Effector CD4-positive, alpha-beta T cell (primary cell): Measurements from ENCODE around the gene DENND1B.
"Not testable (repeated sequence)": the region's sequence is repeated elsewhere in the genome, so short reads cannot be mapped to it uniquely, and the experiment has no call there.

Source experiments
- DNase-seq: peaks from one replicate; pipeline ENCODE4 v3.0.0-alpha.2; 2020

DENND1B gene

DNA sequence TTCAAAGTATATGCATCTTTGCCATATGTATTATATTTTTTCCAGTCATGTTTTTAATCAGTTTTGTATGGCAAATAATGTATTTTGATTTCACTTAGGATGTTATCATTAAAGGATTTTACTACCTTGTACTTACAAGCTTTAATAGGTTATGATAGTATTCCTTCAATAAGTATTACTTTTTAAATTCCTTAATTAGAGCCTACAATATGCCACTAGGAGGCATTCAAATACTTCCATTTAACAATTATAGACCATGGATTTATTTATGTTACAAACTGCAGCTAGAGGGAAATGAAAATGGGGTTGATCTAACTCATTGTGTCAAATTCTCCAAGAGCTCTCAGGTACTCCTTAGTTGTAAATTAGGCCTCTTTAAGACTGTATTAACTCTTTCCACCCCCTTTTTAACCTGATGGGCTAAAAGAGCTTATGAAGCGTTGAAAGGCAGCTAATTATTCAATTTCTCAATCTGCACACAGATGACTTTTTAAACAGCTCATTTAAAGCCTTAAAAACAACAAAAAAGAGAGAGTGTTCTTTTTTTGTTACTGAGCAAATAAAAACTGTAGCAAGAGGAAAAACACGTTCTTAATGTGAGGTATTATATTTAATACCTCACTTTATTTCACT lies 156.2 kb downstream of the DENND1B start:
- DNase-seq, result no peak

DNA sequence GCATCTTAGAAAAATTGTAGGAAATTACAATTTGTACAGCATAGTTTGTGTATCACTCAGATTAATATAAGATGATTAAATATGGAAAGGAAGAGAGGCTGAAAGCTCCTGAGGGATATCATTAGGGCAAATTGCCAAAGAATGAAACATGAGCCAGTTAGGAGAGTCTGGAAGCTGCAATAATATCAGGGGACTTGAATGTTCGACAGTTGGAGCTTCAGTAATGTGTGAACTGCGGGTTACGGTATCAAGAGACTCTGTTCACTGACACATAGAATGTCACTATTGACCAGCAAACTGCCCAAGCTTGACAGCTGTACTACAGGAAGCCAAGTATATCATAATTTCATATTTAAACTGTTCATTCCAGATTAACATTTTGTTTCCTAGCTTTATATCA lies 157.2 kb downstream of the DENND1B start:
- DNase-seq, result no peak

DNA sequence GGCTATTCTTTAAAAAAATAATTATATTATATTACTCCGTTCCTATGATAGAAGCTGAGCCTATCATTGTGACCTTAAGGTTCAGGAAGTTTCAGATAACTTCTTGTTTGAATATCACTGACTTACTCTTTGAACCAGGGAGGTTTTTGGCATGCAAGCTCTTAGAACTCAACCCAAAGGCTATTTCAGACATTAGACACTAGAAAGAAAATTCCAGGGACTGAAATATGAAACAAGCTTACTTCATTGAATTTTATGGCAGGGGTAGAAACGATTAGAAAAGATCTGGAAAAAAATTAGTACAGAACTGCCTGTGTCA lies 159.6 kb downstream of the DENND1B start:
- no peak for DNase-seq

DNA sequence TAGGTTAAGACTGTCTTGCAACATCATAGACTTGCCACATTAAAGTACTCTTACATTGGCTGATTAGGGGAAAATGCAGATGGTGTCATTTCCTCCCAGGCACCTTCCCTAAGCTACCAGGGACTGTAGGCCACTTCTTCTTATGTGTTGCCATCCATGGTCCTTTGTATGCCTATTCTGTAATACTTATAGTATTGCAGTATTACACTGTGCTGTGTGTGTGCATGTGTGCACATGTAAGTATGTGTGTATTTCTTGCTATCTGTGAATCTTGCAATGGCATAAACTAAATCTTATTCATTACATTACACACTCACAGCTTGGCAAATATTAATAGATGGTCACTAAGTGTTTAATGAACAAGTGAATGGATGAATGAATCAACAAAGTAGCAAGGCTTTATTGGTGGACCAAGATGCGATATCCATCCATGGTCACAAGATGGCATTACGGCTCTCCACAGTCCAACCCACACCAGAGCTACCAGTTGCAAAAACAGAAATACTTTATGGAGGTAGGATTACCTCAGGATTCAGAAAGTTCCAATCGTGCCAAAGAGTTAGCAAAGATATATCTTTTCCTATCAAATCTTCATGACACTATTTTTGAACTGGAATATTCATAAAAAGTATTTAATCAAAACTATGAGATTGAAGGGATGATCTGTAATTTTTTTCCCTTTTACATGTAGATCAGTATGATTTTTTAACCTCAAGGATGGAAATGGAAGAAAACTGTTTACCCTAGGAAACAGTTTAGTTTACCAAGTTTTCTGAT lies 160.2 kb downstream of the DENND1B start:
- DNase-seq, result peak; percentile 3

DNA sequence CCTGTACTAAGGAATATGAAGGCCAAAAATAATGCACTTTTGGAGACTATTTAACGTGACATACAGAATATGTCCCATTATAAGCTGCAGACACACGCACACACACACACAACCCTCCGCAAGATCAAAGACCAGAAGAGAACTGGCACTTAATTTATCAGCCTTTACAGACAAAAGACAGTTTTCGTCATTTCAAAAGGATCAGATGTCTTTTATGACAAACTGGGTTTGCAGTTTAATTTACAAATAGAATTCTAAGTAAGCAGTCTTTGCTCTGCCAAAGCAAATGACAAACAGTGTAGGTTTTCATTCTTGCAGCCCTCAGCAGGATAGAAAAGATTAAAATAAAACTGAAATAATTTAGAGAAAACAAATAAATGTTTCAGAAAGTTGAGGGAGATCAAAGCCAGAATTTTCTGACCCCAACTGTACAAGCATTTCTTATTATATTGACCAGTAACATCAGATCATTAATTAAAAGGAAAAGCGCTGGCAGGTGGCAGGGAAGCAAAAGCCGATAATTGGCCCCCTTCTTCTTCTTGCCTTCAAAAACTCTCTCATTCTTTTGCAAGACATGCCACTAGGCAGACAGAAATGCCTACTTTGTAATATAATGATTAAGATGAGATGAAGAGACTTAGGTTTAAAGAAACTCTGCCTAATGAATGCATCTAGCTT lies 169.0 kb downstream of the DENND1B start:
- no peak for DNase-seq

DNA sequence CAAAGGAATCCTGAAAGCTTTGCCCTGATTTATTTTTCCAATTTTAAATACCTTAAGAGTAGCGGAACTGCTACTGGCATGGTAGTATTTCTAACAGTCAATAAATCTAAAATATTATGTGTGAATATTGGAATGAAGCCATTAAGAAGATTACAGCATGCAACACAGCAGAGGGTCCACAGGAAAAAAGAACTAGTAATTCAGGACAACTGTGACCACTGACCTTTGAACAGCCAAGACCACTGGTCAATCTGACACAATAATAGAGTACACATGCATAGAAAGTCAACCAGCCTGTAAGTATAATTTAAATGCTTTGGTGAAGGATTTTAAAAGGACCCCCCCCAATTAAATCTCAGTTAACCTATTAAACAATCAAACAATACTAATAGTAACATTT lies 171.0 kb downstream of the DENND1B start:
- no peak for DNase-seq

DNA sequence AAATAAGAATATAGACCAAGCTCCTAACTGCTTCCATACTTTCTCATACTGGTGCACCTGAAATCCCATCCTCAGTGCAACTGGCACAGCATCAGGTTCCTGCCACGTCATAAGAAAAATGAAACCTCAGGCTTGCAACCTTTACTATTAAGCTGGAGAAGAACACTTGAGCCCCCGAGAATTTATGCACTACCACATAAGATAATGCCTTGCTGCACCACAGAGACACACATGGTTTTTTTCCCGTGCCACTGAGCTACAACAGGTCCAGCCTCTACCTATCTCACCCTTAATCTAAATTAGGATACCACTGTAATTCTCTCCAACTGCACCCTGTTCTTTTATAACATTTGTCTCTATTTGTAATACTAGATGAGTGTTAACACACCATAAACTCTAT lies 174.5 kb downstream of the DENND1B start:
- DNase-seq, result no peak

DNA sequence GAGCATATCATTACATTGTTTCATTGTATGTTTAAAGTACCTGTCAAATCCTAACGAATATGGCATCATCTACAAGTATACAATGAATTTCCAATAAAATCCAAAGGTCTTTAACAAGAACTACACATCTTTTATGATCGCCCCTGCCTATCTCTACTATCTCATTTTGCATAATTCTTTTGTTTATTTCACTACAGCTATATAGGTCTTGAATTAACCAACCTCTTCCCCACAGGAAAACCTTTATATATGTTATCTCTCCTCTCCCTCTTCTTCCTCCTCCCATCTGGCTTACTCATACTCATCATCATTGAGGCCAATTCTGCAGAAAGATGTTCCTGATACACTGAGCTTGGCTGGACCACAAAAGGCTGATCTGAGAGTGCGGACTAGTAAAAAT lies 175.5 kb downstream of the DENND1B start:
- no peak for DNase-seq

DNA sequence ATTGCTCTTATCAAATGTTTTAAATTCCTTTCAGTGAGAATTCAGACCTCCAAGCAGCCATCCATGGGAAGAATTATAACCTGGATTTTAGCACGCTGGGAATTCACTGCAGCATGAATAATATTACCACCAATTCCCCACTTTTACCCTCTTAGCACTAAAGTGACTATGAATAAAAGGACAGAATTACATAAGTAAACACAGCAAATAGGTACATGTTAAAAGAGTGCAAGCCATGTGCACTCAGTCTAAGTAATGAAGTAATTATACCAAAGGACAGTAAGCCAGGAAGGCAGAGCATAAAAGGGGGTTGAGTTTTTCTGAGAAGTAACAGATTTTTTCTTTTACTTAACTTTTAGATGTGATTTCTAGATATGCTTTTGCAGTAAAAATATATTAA lies 176.3 kb downstream of the DENND1B start:
- DNase-seq, result no peak

DNA sequence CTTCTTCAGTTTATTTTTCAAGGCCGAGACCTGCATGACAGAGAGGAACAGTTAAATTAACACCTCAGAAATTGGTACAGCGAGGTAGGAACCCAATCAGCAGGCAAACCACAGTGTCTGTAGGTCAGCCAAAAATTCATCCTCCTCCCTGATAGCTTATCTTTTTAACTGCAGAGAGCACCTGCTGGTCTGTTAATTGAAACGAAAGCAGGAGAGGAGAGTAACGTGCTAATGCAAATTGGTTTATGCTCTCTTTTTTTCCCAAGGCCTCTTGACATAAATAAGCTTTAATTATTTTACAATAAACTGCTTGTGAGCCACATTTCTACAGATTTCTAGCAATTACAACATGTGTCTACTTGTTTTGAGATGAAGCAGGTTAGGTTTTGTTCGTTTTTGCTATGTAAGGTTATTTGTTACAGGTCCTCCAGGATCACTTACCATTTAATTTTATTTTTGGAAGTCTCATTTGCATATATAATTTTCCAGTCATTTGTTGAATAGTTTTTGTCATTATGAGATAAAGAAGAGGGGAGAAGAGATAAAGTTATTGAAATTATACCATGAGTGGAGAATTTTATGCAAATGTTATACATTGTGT lies 179.9 kb downstream of the DENND1B start:
- DNase-seq, result no peak

DNA sequence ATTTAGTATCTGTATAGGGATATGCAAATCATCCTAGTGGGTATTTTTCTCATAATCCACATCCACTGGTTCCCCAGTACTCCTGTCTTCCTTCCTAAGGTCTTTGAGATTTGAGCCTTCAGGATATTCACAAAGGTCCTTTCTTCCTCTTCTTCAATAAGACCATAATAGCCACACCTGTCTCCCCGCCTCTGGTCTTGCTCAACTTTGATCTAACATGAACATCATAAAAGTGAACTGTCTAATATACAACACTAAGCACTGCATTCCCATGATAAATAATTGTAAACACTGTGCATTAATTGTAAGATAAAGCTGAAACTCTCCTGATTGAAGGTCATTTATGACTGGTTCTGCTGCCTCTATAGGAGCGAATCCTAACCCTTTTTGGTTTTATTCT lies 184.6 kb downstream of the DENND1B start:
- no peak for DNase-seq

DNA sequence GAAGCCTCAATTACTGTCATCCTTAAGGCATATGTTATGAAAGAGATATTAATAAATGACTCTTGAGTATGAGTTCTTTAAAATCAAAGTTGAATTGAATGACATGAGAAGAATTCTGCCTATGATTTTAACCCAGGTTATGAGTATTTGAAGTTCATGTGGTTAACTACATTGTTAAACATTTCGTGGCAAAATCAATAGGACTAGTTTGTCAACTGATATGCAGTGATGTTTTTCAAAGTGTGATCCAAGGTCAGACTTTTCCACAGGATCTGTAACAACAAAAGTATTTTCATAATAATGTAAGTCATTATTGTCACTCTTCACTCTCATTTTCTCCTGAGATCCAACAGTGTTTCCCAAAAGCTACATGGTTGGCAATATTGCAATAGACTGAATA lies 189.5 kb downstream of the DENND1B start:
- DNase-seq, result no peak

DNA sequence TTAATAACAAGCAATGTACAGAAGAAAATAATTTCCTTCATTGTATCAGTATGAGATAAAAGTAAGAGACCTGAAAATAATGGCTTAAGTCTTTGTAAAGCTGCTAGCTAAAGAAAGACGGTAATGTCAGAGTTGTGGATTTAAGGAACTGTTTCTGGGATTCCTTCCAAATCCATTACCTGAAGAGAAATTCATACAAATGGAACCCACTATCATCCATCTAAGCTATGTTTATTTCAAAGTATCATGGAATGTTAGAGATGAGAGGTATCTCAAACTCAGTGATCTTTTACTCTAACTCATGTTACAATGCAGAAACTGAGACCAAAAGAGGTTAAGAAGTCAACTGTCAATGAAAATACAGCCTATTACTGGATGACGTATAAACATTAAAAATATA lies 197.7 kb downstream of the DENND1B start:
- no peak for DNase-seq

DNA sequence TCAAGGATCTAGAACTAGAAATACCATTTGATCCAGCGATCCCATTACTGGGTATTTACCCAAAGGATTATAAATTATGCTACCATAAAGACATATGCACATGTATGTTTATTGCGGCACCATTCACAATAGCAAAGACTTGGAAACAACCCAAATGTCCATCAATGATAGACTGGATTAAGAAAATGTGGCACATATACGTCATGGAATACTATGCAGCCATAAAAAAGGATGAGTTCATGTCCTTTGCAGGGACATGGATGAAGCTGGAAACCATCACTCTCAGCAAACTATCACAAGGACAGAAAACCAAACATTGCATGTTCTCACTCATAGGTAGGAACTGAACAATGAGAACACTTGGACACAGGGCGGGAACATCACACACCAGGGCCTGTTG lies 199.7 kb downstream of the DENND1B start:
- DNase-seq, result not testable (repeated sequence)

DNA sequence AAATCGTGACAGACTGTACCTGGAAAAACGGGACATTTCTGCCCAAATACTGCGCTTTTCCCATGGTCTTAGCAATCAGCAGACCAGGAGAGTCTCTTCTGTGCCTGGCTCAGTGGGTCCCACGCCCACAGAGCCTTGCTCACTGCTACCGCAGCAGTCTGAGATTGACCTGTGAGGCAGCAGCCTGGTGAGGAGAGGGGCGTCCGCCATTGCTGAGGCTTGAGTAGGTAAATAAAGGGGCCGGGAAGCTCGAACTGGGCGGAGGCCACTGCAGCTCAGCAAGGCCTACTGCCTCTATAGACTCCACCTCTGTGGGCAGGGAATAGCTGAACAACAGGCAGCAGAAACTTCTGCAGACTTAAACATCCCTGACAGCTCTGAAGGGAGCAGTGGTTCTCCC lies 203.1 kb downstream of the DENND1B start:
- no peak for DNase-seq

DNA sequence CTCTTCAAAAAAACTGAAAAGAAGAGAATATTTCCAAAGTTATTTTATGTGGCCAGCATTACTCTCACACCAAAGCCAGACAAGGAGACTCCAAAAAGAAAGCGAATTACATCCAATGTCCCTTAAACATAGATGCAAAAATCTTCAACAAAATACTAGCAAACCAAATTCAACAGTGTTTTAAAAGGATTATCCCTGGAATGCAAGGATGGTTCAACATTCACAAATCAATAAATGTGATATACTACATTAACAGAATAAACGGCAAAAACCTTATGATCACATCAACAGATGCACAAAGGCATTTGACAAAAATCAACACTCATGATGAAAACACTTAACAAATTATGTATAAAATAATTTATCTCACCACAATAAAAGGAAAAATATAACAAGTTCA lies 207.8 kb downstream of the DENND1B start:
- DNase-seq, result no peak

DNA sequence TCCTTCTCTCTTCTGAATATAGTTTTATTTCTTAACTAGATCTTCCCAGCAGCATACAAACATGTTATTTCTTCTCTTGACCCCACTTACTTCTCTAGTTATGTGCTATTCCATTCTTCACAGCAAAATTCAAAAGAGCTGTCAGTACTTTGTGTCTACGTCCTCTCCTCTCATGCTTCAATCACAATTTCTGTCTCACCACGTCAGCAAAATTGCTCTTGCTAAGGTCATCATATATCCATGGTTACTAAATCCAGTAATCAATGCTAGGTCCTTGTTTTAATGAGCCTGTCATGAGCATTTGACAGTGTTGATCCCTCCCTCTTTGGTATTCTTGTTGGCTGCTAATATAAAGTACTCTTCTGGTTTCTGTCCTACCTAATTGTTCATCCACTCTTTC lies 214.2 kb downstream of the DENND1B start:
- no peak for DNase-seq

DNA sequence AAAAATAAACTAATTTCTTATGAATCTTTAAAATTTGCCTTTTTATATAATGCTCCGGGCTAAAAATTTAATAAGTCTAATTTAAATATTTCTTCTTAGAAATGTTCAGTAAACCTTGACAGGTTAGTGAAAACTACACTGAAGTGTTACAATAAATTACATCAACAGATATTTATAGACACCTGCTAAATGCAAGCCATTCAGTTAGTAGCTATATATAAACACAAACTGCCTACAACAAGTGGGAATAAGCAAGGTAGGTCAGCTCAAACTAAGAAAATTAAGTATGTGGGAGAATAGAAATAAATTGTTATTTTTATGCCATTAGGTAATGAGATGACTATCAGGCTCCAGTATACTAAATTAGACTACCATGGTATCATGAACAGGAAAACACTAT lies 215.6 kb downstream of the DENND1B start:
- DNase-seq, result no peak

DNA sequence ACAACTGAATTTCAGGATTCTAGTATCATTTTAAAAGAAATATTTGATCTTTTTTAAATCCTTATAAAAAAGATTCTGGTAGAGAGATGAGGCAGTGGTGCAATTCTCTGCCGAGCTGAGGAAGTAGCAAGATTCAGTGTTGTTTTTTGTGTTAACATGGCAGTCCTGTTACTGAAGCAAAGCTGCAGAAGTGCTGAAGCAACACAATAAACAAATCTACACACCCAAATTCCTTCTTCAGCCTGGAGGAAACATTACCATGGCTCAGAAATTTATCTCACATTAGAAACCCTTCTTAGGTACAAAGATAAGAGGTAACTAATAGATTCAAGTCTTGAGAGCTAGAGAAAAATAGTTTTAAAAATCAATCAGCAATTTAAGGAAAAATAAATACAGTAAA lies 216.0 kb downstream of the DENND1B start:
- no peak for DNase-seq

DNA sequence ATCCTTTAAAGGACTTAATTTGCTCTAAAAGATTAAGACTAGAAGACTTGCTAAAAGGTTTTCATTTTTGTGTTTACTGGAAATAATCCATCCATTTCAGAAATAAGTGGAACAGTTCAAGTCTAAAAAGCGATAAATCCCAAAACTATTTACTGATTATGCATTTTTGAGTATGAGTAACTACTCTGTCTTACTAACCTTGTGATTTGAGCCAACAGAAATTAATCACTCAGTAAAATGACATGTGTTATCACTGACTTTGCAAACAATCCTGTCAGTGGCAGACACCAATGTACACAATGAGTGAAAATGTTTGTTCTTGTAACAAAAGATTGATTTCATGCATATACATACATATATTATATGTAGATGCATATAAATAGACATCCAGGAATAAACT lies 218.0 kb downstream of the DENND1B start:
- DNase-seq, result no peak

DNA sequence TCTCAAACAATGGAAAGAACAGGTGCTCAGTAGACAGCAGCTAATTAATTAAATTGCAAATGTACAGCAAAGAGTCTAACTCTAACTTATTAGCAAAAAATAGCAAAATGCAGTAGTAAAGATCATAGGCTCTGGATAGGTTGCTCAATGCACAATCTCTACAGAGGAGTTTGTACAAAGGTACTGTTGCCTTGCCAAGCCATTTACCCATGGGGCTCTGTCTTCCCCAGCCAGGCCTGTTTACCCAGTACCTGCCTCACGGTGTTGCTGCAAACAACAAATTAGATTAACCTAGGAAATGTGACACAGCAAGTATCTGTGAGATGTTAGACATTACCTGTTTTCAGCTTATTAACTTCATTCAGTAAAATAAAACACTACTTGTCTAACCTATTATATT lies 222.0 kb downstream of the DENND1B start:
- DNase-seq, result no peak

DNA sequence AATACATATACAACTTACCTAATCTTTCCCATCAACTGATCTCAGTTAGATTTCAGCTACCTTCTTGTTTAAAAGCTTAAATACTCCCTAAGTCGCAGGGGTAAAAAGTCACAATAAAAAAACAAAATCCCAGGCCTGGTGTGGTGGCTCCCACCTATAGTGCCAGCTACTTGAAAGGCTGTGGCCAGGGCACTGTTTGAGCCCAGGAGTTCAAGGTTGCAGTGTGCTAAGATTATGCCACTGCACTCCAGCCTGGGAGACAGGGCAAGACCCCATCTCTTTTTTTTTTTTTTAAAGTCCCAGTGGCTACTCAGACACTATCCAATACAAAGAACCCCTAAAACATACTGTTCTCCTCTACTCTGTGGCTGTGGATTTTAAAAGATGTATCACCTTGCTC lies 228.3 kb downstream of the DENND1B start:
- no peak for DNase-seq

DNA sequence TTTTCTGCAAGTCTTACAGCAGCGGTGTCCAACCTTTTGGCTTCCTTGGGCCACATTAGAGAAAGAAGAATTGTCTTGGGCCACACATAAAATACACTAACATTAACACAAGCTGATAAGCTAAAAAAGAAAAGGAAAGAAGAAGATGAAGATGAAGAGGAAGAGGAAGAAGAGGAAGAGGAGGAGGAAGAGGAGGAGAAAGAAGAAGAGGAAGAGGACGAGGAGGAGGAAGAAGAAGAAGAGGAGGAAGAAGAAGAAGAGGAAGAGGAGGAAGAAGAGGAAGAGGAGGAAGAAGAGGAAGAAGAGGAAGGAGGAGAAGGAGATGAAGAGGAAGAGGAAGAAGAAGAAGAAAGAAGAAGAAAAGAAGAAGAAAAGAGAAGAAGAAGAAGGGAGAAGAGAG lies 230.7 kb downstream of the DENND1B start:
- no peak for DNase-seq

DNA sequence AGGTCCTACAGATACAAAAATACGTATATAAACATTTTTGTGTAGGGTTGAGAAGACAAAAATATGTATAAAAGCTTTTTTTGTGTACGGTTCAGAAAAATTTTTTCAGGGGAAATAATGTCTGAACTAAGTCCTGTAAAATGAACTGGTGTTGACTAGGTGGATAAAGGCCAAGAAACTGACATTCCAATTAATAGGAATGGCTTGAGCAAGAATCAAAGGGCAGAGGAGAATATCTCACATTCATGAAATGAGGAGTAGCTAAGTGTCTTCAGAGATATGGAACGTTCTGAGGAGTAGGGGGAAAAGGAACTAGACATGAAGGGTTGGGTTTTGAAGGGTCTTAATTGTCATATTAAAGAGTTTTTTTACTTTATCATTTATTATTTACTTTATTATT lies 231.2 kb downstream of the DENND1B start:
- no peak for DNase-seq
